22Rv1 (cell line): Measurements from ENCODE around the gene RBM33.

Source experiments
- CTCF ChIP-seq: fragments of 450-650 bp; IDR thresholded peaks from 2 replicates; pipeline ENCODE4 v1.5.1; 2017; ENCODE audit warnings: mild to moderate bottlenecking
- ZFX ChIP-seq: fragments of 450-650 bp; IDR thresholded peaks from 2 replicates; pipeline ENCODE4 v1.6.1; 2017; ENCODE audit warnings: antibody characterized with exemption, borderline replicate concordance

DNA sequence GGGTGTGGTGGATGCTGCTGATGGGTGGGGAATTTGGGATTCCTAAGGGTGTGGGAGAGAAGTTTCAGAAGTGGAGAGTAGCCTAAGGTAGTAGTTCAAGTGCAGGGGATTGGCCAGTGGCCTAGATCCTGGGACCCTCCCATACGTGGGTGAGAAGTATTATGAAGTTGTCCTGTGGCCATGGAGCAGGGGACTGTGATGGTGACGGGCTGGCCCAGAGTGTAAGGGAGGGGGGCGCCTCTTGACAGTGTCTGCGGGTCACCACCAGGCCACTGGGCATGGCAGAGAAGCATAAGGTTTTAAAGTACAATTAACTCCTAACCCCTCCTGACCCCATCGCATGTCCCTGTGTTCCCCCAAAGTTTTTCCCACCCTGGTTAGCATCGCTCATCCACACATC lies 70.2 kb downstream of the RBM33 start:
- TF ChIP-seq CTCF = no peak
- TF ChIP-seq ZFX = no peak
